Uterus (tissue), 4 donors: ENCODE data around the gene ECM2. TPM values are rescaled to one million over a fixed set of nuclear protein-coding genes. Genes with fewer than 3 reads are reported as not detected.
A peak's percentile ranks its signal among the peaks of the same experiment; 100 is the strongest.

ENCODE experiments used
- DNase-seq, 2 donors: peaks; one replicate each; pipeline ENCODE4 v3.0.0-alpha.2; 2019 to 2020
- H3K27ac ChIP-seq, 2 donors: fragments of 200-600 bp; sonication (generic); 1 replicate in 1 of 2; 2 replicates in 1 of 2; pipeline ENCODE4 v1.5.1; 2016 to 2018
- H3K27me3 ChIP-seq, 2 donors: fragments of 200-600 bp; sonication (generic); one replicate each; pipeline ENCODE4 v1.5.1; 2018 to 2019; ENCODE audit warnings: control low read depth in 1 of 2
- H3K36me3 ChIP-seq, 2 donors: fragments of 200-600 bp; sonication (generic); one replicate each; pipeline ENCODE4 v1.5.1; 2019; ENCODE audit warnings: control low read depth in 1 of 2
- H3K4me1 ChIP-seq, 2 donors: fragments of 200-600 bp; sonication (generic); one replicate each; pipeline ENCODE4 v1.5.1; 2018 to 2019; ENCODE audit warnings: control low read depth in 1 of 2
- H3K4me3 ChIP-seq, 2 donors: fragments of 200-600 bp; sonication (generic); 1 replicate in 1 of 2; 2 replicates in 1 of 2; pipeline ENCODE4 v1.5.1; 2018 to 2019; ENCODE audit warnings: mild to moderate bottlenecking in 1 of 2
- H3K9me3 ChIP-seq, 2 donors: fragments of 200-600 bp; sonication (generic); one replicate each; pipeline ENCODE4 v1.5.1; 2019; ENCODE audit warnings: control low read depth in 1 of 2
- CTCF ChIP-seq, 4 experiments: fragments of 200-600 bp in 2 of 4; fragments of 450-650 bp in 2 of 4; sonication (generic) in 2 of 4; IDR thresholded peaks; one replicate each; pipeline ENCODE4 v1.5.1; 2016 to 2019; ENCODE audit warnings: antibody characterized with exemption in 4 of 4, mild to moderate bottlenecking in 2 of 4, moderate library complexity in 1 of 4
- POLR2A ChIP-seq, 2 donors: fragments of 450-650 bp; IDR thresholded peaks; one replicate each; pipeline ENCODE4 v1.6.1; 2016; ENCODE audit warnings: antibody characterized with exemption in 2 of 2, mild to moderate bottlenecking in 1 of 2, moderate library complexity in 1 of 2
- intact Hi-C: fragments of 100-400 bp; cut with DNase I; formaldehyde crosslinking; loops from one replicate; pipeline ENCODE4 v1.15.1; 2023; ENCODE audit warnings: low total_unique reads
- total RNA-seq, 4 donors: library from RNA; depleted of rRNA in 3 of 4; stranded (reverse); fragments of >200 nt in 3 of 4; gene quantifications; one replicate each; pipeline versions ENCODE4 v1.1.0 to v1.2.4, GENCODE V29; 2014 to 2023
- donor health status: DM: yes; HTN: yes; CAD: no.

Gene ECM2
- total RNA-seq, 4 donors from 2014 or later: 21.8 to 34.0 (median 27.7) TPM

GRCh38 chr9:92534674-92535073, 1.1 kb downstream of the ECM2 start:
- H3K4me3 ChIP-seq: peak overlapping the region; percentile 36 to 44
- intact Hi-C loops: no loop called here
- no peaks in the 10 kb centered on the region for H3K9me3 ChIP-seq
- peak overlapping the region; percentile 69 to 82 for H3K27ac ChIP-seq
- no peaks in the 10 kb centered on the region for H3K36me3 ChIP-seq
- H3K27me3 ChIP-seq: no peaks in the 10 kb centered on the region
- no peaks in the 10 kb centered on the region for H3K4me1 ChIP-seq
- TF ChIP-seq CTCF (IDR thresholded peaks at IDR 0.05) (no peak), POLR2A (IDR thresholded peaks at IDR 0.05) (no peak)
- no peak for DNase-seq

GRCh38 chr9:92534204-92534603, 1.6 kb downstream of the ECM2 start:
- H3K36me3 ChIP-seq: no peaks in the 10 kb centered on the region
- H3K9me3 ChIP-seq: no peaks in the 10 kb centered on the region
- no peak for DNase-seq
- peak overlapping the region in 1 of 2 donors; percentile 36 for H3K4me3 ChIP-seq
- peak overlapping the region; percentile 69 to 82 for H3K27ac ChIP-seq
- H3K4me1 ChIP-seq: no peaks in the 10 kb centered on the region
- H3K27me3 ChIP-seq: no peaks in the 10 kb centered on the region
- intact Hi-C loops: no loop called here
- TF ChIP-seq POLR2A (IDR thresholded peaks at IDR 0.05) (no peak), CTCF (IDR thresholded peaks at IDR 0.05) (no peak)

- Histone ChIP-seq H3K4me3 (no peak overlapping the region), H3K9me3 (no peaks in the 10 kb centered on the region), H3K27ac (no peak overlapping the region), H3K4me1 (no peaks in the 10 kb centered on the region), H3K36me3 (no peaks in the 10 kb centered on the region), H3K27me3 (no peaks in the 10 kb centered on the region)
- intact Hi-C loops: no loop called here
- no peak for DNase-seq
- no peak for TF ChIP-seq POLR2A (IDR thresholded peaks at IDR 0.05)
- TF ChIP-seq CTCF (IDR thresholded peaks at IDR 0.05): no peak
These were observed 4.9 kb downstream of the ECM2 start for GRCh38 chr9:92530893-92531292.

- H3K9me3 ChIP-seq: no peaks in the 10 kb centered on the region
- TF ChIP-seq POLR2A (IDR thresholded peaks at IDR 0.05) (no peak), CTCF (IDR thresholded peaks at IDR 0.05) (no peak)
- H3K36me3 ChIP-seq: no peaks in the 10 kb centered on the region
- H3K4me3 ChIP-seq: no peak overlapping the region
- intact Hi-C loops: no loop called here
- no peaks in the 10 kb centered on the region for H3K27me3 ChIP-seq
- no peaks in the 10 kb centered on the region for H3K4me1 ChIP-seq
- DNase-seq: no peak
- H3K27ac ChIP-seq: no peak overlapping the region
These were observed 6.7 kb downstream of the ECM2 start for GRCh38 chr9:92529124-92529523.

GRCh38 chr9:92528522-92528849, 7.3 kb downstream of the ECM2 start:
- H3K36me3 ChIP-seq: no peaks in the 10 kb centered on the region
- no peak overlapping the region for H3K4me3 ChIP-seq
- DNase-seq: no peak
- H3K27me3 ChIP-seq: no peaks in the 10 kb centered on the region
- no peaks in the 10 kb centered on the region for H3K4me1 ChIP-seq
- intact Hi-C loops: no loop called here
- H3K9me3 ChIP-seq: no peaks in the 10 kb centered on the region
- TF ChIP-seq POLR2A (IDR thresholded peaks at IDR 0.05) (no peak), CTCF (IDR thresholded peaks at IDR 0.05) (no peak)
- peak overlapping the region in 1 of 2 donors; percentile 34 for H3K27ac ChIP-seq
